Amniotic stem cell (primary cell): ENCODE measurements around the gene NSMF.
A peak's percentile ranks its signal among the peaks of the same experiment; 100 is the strongest.

Experiments
- DNase-seq: peaks from one replicate; lab custom pipeline; 2025; lab: John Stamatoyannopoulos, UW

NSMF gene

GRCh38 chr9:137459152-137459600 is at the start of gene NSMF:
Gene NSMF, minus strand, starts transcription at chr9:137459334. Its CDS starts 232 bp downstream, at chr9:137459102.
- peak; percentile 76 for DNase-seq

GRCh38 chr9:137506702-137507171 is 47.6 kb upstream of the NSMF start:
- DNase-seq = no peak

- no peak for DNase-seq
Observed at GRCh38 chr9:137506274-137506673, 47.1 kb upstream of the NSMF start.

GRCh38 chr9:137505421-137506140 is 46.4 kb upstream of the NSMF start:
- no peak for DNase-seq

GRCh38 chr9:137504432-137504777 is 45.3 kb upstream of the NSMF start:
- no peak for DNase-seq

GRCh38 chr9:137502008-137502911 is 43.1 kb upstream of the NSMF start:
- DNase-seq = peak; percentile 17

- no peak for DNase-seq
Observed at GRCh38 chr9:137501457-137501856, 42.3 kb upstream of the NSMF start.

- DNase-seq = no peak
Observed at GRCh38 chr9:137500666-137501397, 41.7 kb upstream of the NSMF start.

- no peak for DNase-seq
Observed at GRCh38 chr9:137499858-137500661, 40.9 kb upstream of the NSMF start.

GRCh38 chr9:137499416-137499815 is 40.3 kb upstream of the NSMF start:
- DNase-seq = no peak

- no peak for DNase-seq
Observed at GRCh38 chr9:137498720-137499150, 39.6 kb upstream of the NSMF start.

GRCh38 chr9:137497921-137498719 is 39.0 kb upstream of the NSMF start:
- no peak for DNase-seq

- DNase-seq = no peak
Observed at GRCh38 chr9:137496601-137497375, 37.7 kb upstream of the NSMF start.

- DNase-seq = no peak
Observed at GRCh38 chr9:137494550-137495351, 35.6 kb upstream of the NSMF start.

GRCh38 chr9:137494104-137494544 is 35.0 kb upstream of the NSMF start:
- DNase-seq = no peak

GRCh38 chr9:137493364-137494103 is 34.4 kb upstream of the NSMF start:
- no peak for DNase-seq

- no peak for DNase-seq
Observed at GRCh38 chr9:137492464-137493363, 33.6 kb upstream of the NSMF start.
